ENCODE measurements around the gene TMIGD2.

- TF ChIP-seq POLR2A (IDR thresholded peaks at IDR 0.05) = no peak
- no peak for TF ChIP-seq CTCF (IDR thresholded peaks at IDR 0.05)
Observed at GRCh38 chr19:4284974-4285373, 17.2 kb downstream of the TMIGD2 start.

All from right lobe of liver (tissue), 4 donors.